GM12878 (cell line): Measurements from ENCODE around the gene RFLNA. TPM values are rescaled to one million over a fixed set of nuclear protein-coding genes. Genes with fewer than 3 reads are reported as not detected.

Experiments used
- BHLHE40 ChIP-seq, 2 experiments: fragments of 450-650 bp in 1 of 2; IDR thresholded peaks; 2 replicates each; pipeline ENCODE4 v1.6.1; 2011 to 2017; ENCODE audit warnings: low read depth in 2 of 2, borderline replicate concordance in 1 of 2, improper control_type of control experiment in 1 of 2, low read length in 1 of 2, mild to moderate bottlenecking in 1 of 2
- CTCF ChIP-seq, 3 experiments: IDR thresholded peaks in 2 of 3; conservative IDR thresholded peaks in 1 of 3; 2 replicates each; pipeline ENCODE4 v1.5.1; 2011; ENCODE audit warnings: low read depth in 3 of 3, low read length in 3 of 3, mild to moderate bottlenecking in 3 of 3, control low read depth in 2 of 3, moderate library complexity in 2 of 3, inconsistent platforms in 1 of 3, mixed read lengths in 1 of 3; ENCODE audit not compliant: control insufficient read depth in 2 of 3, insufficient read depth in 1 of 3; ENCODE audit errors: extremely low read depth in 1 of 3
- E2F4 ChIP-seq: IDR thresholded peaks from 2 replicates; pipeline ENCODE4 v1.6.1; 2012; ENCODE audit warnings: low read depth, low read length, improper control_type of control experiment
- IKZF1 ChIP-seq: fragments of 450-650 bp; conservative IDR thresholded peaks from 2 replicates; pipeline ENCODE4 v1.6.1; 2017; ENCODE audit warnings: antibody characterized with exemption, mild to moderate bottlenecking
- IRF3 ChIP-seq: fragments of 450-650 bp; IDR thresholded peaks from 2 replicates; pipeline ENCODE4 v1.6.1; 2014; ENCODE audit warnings: mild to moderate bottlenecking
- JUNB ChIP-seq: IDR thresholded peaks from 2 replicates; pipeline ENCODE4 v1.6.1; 2016; ENCODE audit warnings: antibody characterized with exemption, mild to moderate bottlenecking
- SREBF1 ChIP-seq: IDR thresholded peaks from 2 replicates; pipeline ENCODE4 v1.6.1; 2012; ENCODE audit warnings: mild to moderate bottlenecking, low read length
- ZBTB33 ChIP-seq: fragments of 450-650 bp; IDR thresholded peaks from 2 replicates; pipeline ENCODE4 v1.6.1; 2017; ENCODE audit warnings: mild to moderate bottlenecking
- ZNF24 ChIP-seq: fragments of 450-650 bp; IDR thresholded peaks from 2 replicates; pipeline ENCODE4 v1.6.1; 2017; ENCODE audit warnings: antibody characterized with exemption, mild to moderate bottlenecking
- ZNF384 ChIP-seq: IDR thresholded peaks from 2 replicates; pipeline ENCODE4 v1.6.1; 2012; ENCODE audit warnings: low read depth, mild to moderate bottlenecking, low read length, improper control_type of control experiment, borderline replicate concordance
- polyA plus RNA-seq, 11 experiments: library from polyadenylated mRNA; depleted of rRNA in 4 of 11; unstranded in 6 of 11; stranded (reverse) in 5 of 11; fragments of >200 nt; fragmentation: Nextera tagmentation in 4 of 11; fragmentation: Illumina TruSeq in 1 of 11; extraction: Ambion mirVana in 4 of 11; extraction: Trizol in 1 of 11; gene quantifications; 1 replicate in 1 of 11; 2 replicates in 10 of 11; pipeline versions ENCODE4 v1.2.1 to v1.2.3, GENCODE V29; 2011 to 2016; ENCODE audit warnings: inconsistent platforms in 2 of 11, missing spikeins in 2 of 11, low read depth in 1 of 11
- total RNA-seq, 4 experiments: library from RNA; depleted of rRNA in 3 of 4; stranded (reverse); fragments of >200 nt in 3 of 4; fragmentation: Illumina TruSeq in 1 of 4; extraction: Trizol in 1 of 4; gene quantifications; 2 replicates each; pipeline versions ENCODE4 v1.2.1 to v1.2.3, GENCODE V29; 2013 to 2021

The RFLNA gene
- total and polyA plus RNA-seq, 10 of the 15 experiments (the other 5 are each of a cell fraction or from before 2014, with no cell fraction given), result 0.08 TPM; not detected in 9

- TF ChIP-seq CTCF (IDR thresholded peaks at IDR 0.05 in 2 of 3, conservative IDR thresholded peaks at IDR 0.05 in 1 of 3; ENCODE audit: control insufficient read depth in 2 of 3, extremely low read depth in 1 of 3, insufficient read depth in 1 of 3, low read depth in 3 of 3, low read length in 3 of 3), result no peak
- TF ChIP-seq BHLHE40 (IDR thresholded peaks at IDR 0.05; ENCODE audit: borderline replicate concordance in 1 of 2, low read depth in 2 of 2, low read length in 1 of 2), result no peak
- no peak for TF ChIP-seq ZNF384
- no peak for TF ChIP-seq IRF3
- no peak for TF ChIP-seq ZNF24
- no peak for TF ChIP-seq SREBF1
- TF ChIP-seq ZBTB33, result no peak
- TF ChIP-seq JUNB, result no peak
- TF ChIP-seq E2F4, result no peak
- TF ChIP-seq IKZF1, result no peak
- TF ChIP-seq, all 136 proteins: peak for 0
These were observed 1.5 kb downstream of the RFLNA start (continued) for GRCh38 chr12:124296295-124296915.
